ENCODE results near the gene GCNT3. TPM values are rescaled to one million over a fixed set of nuclear protein-coding genes. Genes with fewer than 3 reads are reported as not detected.

The GCNT3 gene
- total and polyA plus RNA-seq, 2 donors (not counting 3 experiments of a cell fraction or from before 2014, with no cell fraction given): not detected

DNA sequence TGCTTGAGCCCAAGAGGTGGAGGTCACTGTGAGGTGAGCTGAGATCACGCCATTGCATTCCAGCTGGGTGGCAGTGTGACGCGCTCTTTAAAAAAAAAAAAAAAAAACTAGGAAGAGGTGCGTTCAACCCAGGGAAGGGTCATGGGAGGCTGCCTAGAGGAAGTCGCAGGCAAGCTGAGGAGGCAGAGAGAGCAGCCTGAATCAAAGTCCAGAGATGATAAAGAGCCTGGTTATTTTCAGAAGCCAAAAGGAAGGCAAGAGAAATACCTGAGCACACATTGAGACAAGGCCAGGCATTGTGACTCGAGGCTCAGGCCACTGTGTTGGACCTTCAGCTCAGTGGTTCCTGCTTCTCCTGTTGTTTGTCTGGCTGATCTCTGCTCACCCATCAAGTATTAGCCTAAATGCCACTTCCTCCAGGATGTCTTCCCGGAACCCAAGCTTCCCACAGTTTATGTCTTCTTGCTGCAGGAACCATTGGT, 16.1 kb upstream of the GCNT3 start:
- H3K36me3 ChIP-seq (ENCODE audit: control insufficient read depth in 2 of 2, extremely low read depth in 1 of 2, insufficient read depth in 2 of 2, low read length in 2 of 2): no peaks in the 10 kb centered on the region
- no peaks in the 10 kb centered on the region for H4K20me1 ChIP-seq (replicated peaks; ENCODE audit: control insufficient read depth, extremely low read depth, insufficient read depth, low read length)
- no peaks in the 10 kb centered on the region for H3K9me3 ChIP-seq (replicated peaks; ENCODE audit: control insufficient read depth, insufficient read depth, low read length)
- intact Hi-C loops (cut with micrococcal nuclease): no loop called here
- H3K79me2 ChIP-seq (ENCODE audit: control insufficient read depth, insufficient read depth, low read length): no peaks in the 10 kb centered on the region
- DNase-seq (ENCODE audit: low read depth, low spot score) (no peak), FAIRE-seq (no peak)
- H3K4me1 ChIP-seq (ENCODE audit: control insufficient read depth, extremely low read depth, insufficient read depth, low read length): no peaks in the 10 kb centered on the region
- dilution Hi-C loops (cut with MboI; ENCODE audit: extremely low pct_ligation_motif_present, low sequenced_read_pairs): no loop called here
- peaks cover 3 to 4% of the 10 kb centered on the region in 2 experiments for H3K27me3 ChIP-seq (ENCODE audit: control insufficient read depth in 2 of 2, insufficient read depth in 2 of 2, low read length in 2 of 2)
- no peak overlapping the region for H3K9ac ChIP-seq (replicated peaks; ENCODE audit: extremely low read depth, insufficient read depth, low read length)
- TF ChIP-seq POLR2A (IDR thresholded peaks at IDR 0.05; ENCODE audit: low read depth, low read length) (no peak), CTCF (IDR thresholded peaks at IDR 0.05; ENCODE audit: extremely low read depth in 1 of 2, insufficient read depth in 1 of 2, low read depth in 1 of 2, low read length in 2 of 2) (no peak), JUN (IDR thresholded peaks at IDR 0.05; ENCODE audit: borderline replicate concordance, insufficient read depth, insufficient read length, low read depth) (no peak), GATA2 (IDR thresholded peaks at IDR 0.05; ENCODE audit: insufficient read depth, insufficient read length, low read depth, low read length) (no peak), EZH2 (IDR thresholded peaks at IDR 0.05; ENCODE audit: borderline replicate concordance, low read depth, low read length, severe bottlenecking) (no peak), POLR2AphosphoS5 (IDR thresholded peaks at IDR 0.05; ENCODE audit: insufficient read depth, low read depth, low read length) (no peak), MYC (IDR thresholded peaks at IDR 0.05; ENCODE audit: low read depth, low read length) (no peak)
- TF ChIP-seq, protein P1, sequence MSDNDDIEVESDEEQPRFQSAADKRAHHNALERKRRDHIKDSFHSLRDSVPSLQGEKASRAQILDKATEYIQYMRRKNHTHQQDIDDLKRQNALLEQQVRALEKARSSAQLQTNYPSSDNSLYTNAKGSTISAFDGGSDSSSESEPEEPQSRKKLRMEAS (IDR thresholded peaks at IDR 0.05; ENCODE audit: insufficient read depth, insufficient read length): no peak
- H2AFZ ChIP-seq (ENCODE audit: low read depth, low read length): no peak overlapping the region
- H3K27ac ChIP-seq (ENCODE audit: insufficient read depth, low read depth, low read length): no peak overlapping the region
- ChIA-PET CTCF (interaction anchor here (0.7 to 0.8 kb wide), 2 partner anchors 17 to 63 kb away, joined by 3 read pairs; no protein-coding TSS in a partner anchor), POLR2A (no interaction called here)
- no TSS peak for BruUV-seq (replicated peaks)
- no peaks in the 10 kb centered on the region for H3K9me1 ChIP-seq (replicated peaks; ENCODE audit: control insufficient read depth, extremely low read depth, insufficient read depth, low read length)
- H3K4me2 ChIP-seq (ENCODE audit: insufficient read depth, low read length): no peak overlapping the region
- H3K4me3 ChIP-seq (replicated peaks in 1 of 3; ENCODE audit: insufficient read depth in 1 of 3, low read depth in 1 of 3, low read length in 3 of 3): no peak overlapping the region

Measured in endothelial cell of umbilical vein (primary cell).